Smooth muscle cell (in vitro differentiated cells): ENCODE measurements around the gene FAM219A. TPM values are rescaled to one million over a fixed set of nuclear protein-coding genes. Genes with fewer than 3 reads are reported as not detected.

Experiments used
- DNase-seq: peaks from one replicate; lab custom pipeline; 2025; ENCODE audit not compliant: unreplicated experiment; lab: John Stamatoyannopoulos, UW
- H2AFZ ChIP-seq: fragments of 200-600 bp; sonication (generic); 2 replicates; pipeline ENCODE4 v1.6.0; 2016; ENCODE audit warnings: antibody characterized with exemption, low read depth, mild to moderate bottlenecking
- H3F3A ChIP-seq: fragments of 200-600 bp; sonication (generic); 2 replicates; pipeline ENCODE4 v1.6.0; 2017; ENCODE audit warnings: antibody characterized with exemption, low read depth
- H3K27ac ChIP-seq: fragments of 200-600 bp; sonication (generic); 2 replicates; pipeline ENCODE4 v1.5.1; 2016; ENCODE audit warnings: low read depth, mild to moderate bottlenecking
- H3K27me3 ChIP-seq: fragments of 200-600 bp; sonication (generic); 2 replicates; pipeline ENCODE4 v1.6.1; 2016; ENCODE audit warnings: low read depth, mild to moderate bottlenecking
- H3K36me3 ChIP-seq: fragments of 200-600 bp; sonication (generic); 2 replicates; pipeline ENCODE4 v1.5.1; 2016; ENCODE audit warnings: low read depth
- H3K4me1 ChIP-seq: fragments of 200-600 bp; sonication (generic); 2 replicates; pipeline ENCODE4 v1.5.1; 2016; ENCODE audit warnings: low read depth
- H3K4me2 ChIP-seq: fragments of 200-600 bp; sonication (generic); 2 replicates; pipeline ENCODE4 v1.6.0; 2016; ENCODE audit warnings: mild to moderate bottlenecking
- H3K4me3 ChIP-seq: fragments of 200-600 bp; sonication (generic); 2 replicates; pipeline ENCODE4 v1.5.1; 2016; ENCODE audit warnings: mild to moderate bottlenecking
- H3K79me2 ChIP-seq: fragments of 200-600 bp; sonication (generic); 2 replicates; pipeline ENCODE4 v1.6.0; 2016; ENCODE audit warnings: low read depth, mild to moderate bottlenecking
- H3K9ac ChIP-seq: fragments of 200-600 bp; sonication (generic); 2 replicates; pipeline ENCODE4 v1.6.0; 2016; ENCODE audit warnings: low read depth
- H3K9me3 ChIP-seq: fragments of 200-600 bp; sonication (generic); replicated peaks from 2 replicates; pipeline ENCODE4 v1.5.1; 2016; ENCODE audit warnings: low read depth
- H4K20me1 ChIP-seq: fragments of 200-600 bp; sonication (generic); 2 replicates; pipeline ENCODE4 v1.6.0; 2016; ENCODE audit warnings: low read depth
- CTCF ChIP-seq: fragments of 200-600 bp; sonication (generic); IDR thresholded peaks from 2 replicates; pipeline ENCODE4 v1.5.1; 2017; ENCODE audit warnings: borderline replicate concordance, mild to moderate bottlenecking, antibody characterized with exemption; ENCODE audit not compliant: insufficient read depth, poor library complexity, severe bottlenecking
- WGBS: methylation state at CpG from one replicate; pipeline ENCODE4 v1.1.7; 2016; ENCODE audit warnings: low lambda C conversion rate; 5-methylcytosine and 5-hydroxymethylcytosine counted together
- polyA plus RNA-seq: library from polyadenylated mRNA; unstranded; fragments of >200 nt; fragmentation: Nextera tagmentation; extraction: Ambion mirVana; gene quantifications from 2 replicates; pipeline ENCODE4 v1.2.1, GENCODE V29; 2016
- total RNA-seq: library from RNA; depleted of rRNA; stranded (reverse); fragments of >200 nt; gene quantifications from 2 replicates; pipeline ENCODE4 v1.2.3, GENCODE V29; 2014

Gene FAM219A
- total and polyA plus RNA-seq, 2 experiments from 2014 or later: 13.3 to 29.5 TPM

GRCh38 chr9:34374339-34374738, 84.0 kb downstream of the FAM219A start:
- Histone ChIP-seq H3K27me3 (no peaks in the 10 kb centered on the region), H3K4me2 (no peak overlapping the region), H3K36me3 (no peaks in the 10 kb centered on the region), H4K20me1 (no peaks in the 10 kb centered on the region), H3K4me3 (no peak overlapping the region), H3K27ac (no peak overlapping the region), H3F3A (no peaks in the 10 kb centered on the region), H3K9me3 (no peaks in the 10 kb centered on the region), H2AFZ (no peak overlapping the region), H3K79me2 (no peaks in the 10 kb centered on the region), H3K9ac (no peak overlapping the region), H3K4me1 (no peaks in the 10 kb centered on the region)
- WGBS: 93% methylated on average over 3 of the region's 3 CpGs
- no peak for DNase-seq
- no peak for TF ChIP-seq CTCF

- TF ChIP-seq CTCF: no peak
- Histone ChIP-seq H3K4me3 (no peak overlapping the region), H3K4me1 (no peaks in the 10 kb centered on the region), H3K79me2 (no peaks in the 10 kb centered on the region), H3K27me3 (no peaks in the 10 kb centered on the region), H3K4me2 (no peak overlapping the region), H3K36me3 (no peaks in the 10 kb centered on the region), H3K9me3 (no peaks in the 10 kb centered on the region), H3K9ac (no peak overlapping the region), H2AFZ (no peak overlapping the region), H3K27ac (no peak overlapping the region), H3F3A (no peaks in the 10 kb centered on the region), H4K20me1 (no peaks in the 10 kb centered on the region)
- DNase-seq: no peak
- 86% methylated on average over 2 of the region's 2 CpGs for WGBS
These were observed 84.6 kb downstream of the FAM219A start for GRCh38 chr9:34373749-34374148.

- no peaks in the 10 kb centered on the region for H3K79me2 ChIP-seq
- no peak overlapping the region for H3K27ac ChIP-seq
- WGBS: 89% methylated on average over 41 of the region's 41 CpGs
- H3K9me3 ChIP-seq: no peaks in the 10 kb centered on the region
- no peak for DNase-seq
- H2AFZ ChIP-seq: no peak overlapping the region
- H3K36me3 ChIP-seq: no peaks in the 10 kb centered on the region
- H3F3A ChIP-seq: no peaks in the 10 kb centered on the region
- no peak overlapping the region for H3K4me3 ChIP-seq
- TF ChIP-seq CTCF: no peak
- no peak overlapping the region for H3K4me2 ChIP-seq
- no peak overlapping the region for H3K9ac ChIP-seq
- no peaks in the 10 kb centered on the region for H3K4me1 ChIP-seq
- H4K20me1 ChIP-seq: no peaks in the 10 kb centered on the region
- no peaks in the 10 kb centered on the region for H3K27me3 ChIP-seq
These were observed 85.8 kb downstream of the FAM219A start for GRCh38 chr9:34372467-34373011.

- H3K9me3 ChIP-seq: no peaks in the 10 kb centered on the region
- no peak overlapping the region for H3K9ac ChIP-seq
- no peak for TF ChIP-seq CTCF
- no peak overlapping the region for H3K27ac ChIP-seq
- H3K4me1 ChIP-seq: no peaks in the 10 kb centered on the region
- H3K4me2 ChIP-seq: no peak overlapping the region
- H4K20me1 ChIP-seq: no peaks in the 10 kb centered on the region
- H3F3A ChIP-seq: no peaks in the 10 kb centered on the region
- no peak overlapping the region for H3K4me3 ChIP-seq
- no peak for DNase-seq
- no peaks in the 10 kb centered on the region for H3K79me2 ChIP-seq
- no peaks in the 10 kb centered on the region for H3K36me3 ChIP-seq
- 98% methylated on average over 58 of the region's 60 CpGs for WGBS
- H2AFZ ChIP-seq: no peak overlapping the region
- H3K27me3 ChIP-seq: no peaks in the 10 kb centered on the region
These were observed 86.4 kb downstream of the FAM219A start for GRCh38 chr9:34371886-34372466.
